Heart left ventricle (tissue), 16 donors: ENCODE data around the gene DDB1. TPM values are rescaled to one million over a fixed set of nuclear protein-coding genes. Genes with fewer than 3 reads are reported as not detected.

Experiments used
- ATAC-seq, 4 donors: fragments of 200-7000 bp; cut with Tn5 transposase; one replicate each; pipeline ENCODE4 v1.9.1; 2020 to 2022; ENCODE audit warnings: moderate library complexity in 4 of 4, mild to moderate bottlenecking in 3 of 4, moderate number of reproducible peaks in 1 of 4
- DNase-seq, 5 donors: peaks; one replicate each; pipeline ENCODE4 v3.0.0-alpha.2; 2020
- H3K27ac ChIP-seq, 12 donors: fragments of 200-600 bp; sonication (generic) in 4 of 12; one replicate each; pipeline versions ENCODE4 v1.5.0 to v1.8.0; 2016 to 2022; ENCODE audit warnings: mild to moderate bottlenecking in 2 of 12
- H3K27me3 ChIP-seq, 9 donors: fragments of 200-600 bp; sonication (generic) in 2 of 9; one replicate each; pipeline versions ENCODE4 v1.5.1 to v1.8.0; 2016 to 2022; ENCODE audit warnings: mild to moderate bottlenecking in 3 of 9
- H3K36me3 ChIP-seq, 9 donors: fragments of 200-600 bp; sonication (generic) in 2 of 9; one replicate each; pipeline versions ENCODE4 v1.5.0 to v1.8.0; 2018 to 2022; ENCODE audit warnings: mild to moderate bottlenecking in 2 of 9
- H3K4me1 ChIP-seq, 12 donors: fragments of 200-600 bp; sonication (generic) in 4 of 12; one replicate each; pipeline versions ENCODE4 v1.5.0 to v1.8.0; 2016 to 2022; ENCODE audit warnings: mild to moderate bottlenecking in 3 of 12
- H3K4me3 ChIP-seq, 12 donors: fragments of 200-600 bp; sonication (generic) in 4 of 12; one replicate each; pipeline versions ENCODE4 v1.5.0 to v1.8.0; 2017 to 2022; ENCODE audit warnings: mild to moderate bottlenecking in 9 of 12, moderate library complexity in 4 of 12
- H3K9me3 ChIP-seq, 12 donors: fragments of 200-600 bp; sonication (generic) in 4 of 12; one replicate each; pipeline versions ENCODE4 v1.5.0 to v1.8.0; 2016 to 2022; ENCODE audit warnings: mild to moderate bottlenecking in 1 of 12
- POLR2A ChIP-seq, 2 donors: fragments of 450-650 bp; IDR thresholded peaks; one replicate each; pipeline ENCODE4 v1.6.1; 2017; ENCODE audit warnings: antibody characterized with exemption in 2 of 2, mild to moderate bottlenecking in 2 of 2, moderate library complexity in 2 of 2
- WGBS, 4 donors: extraction: QIAGEN DNeasy Blood & Tissue Kit in 2 of 4; methylation state at CpG; one replicate each; pipeline versions ENCODE4 v1.1.5 to v1.1.7; 2013 to 2018; 5-methylcytosine and 5-hydroxymethylcytosine counted together
- intact Hi-C, 10 donors: fragments of 100-400 bp; cut with DNase I; formaldehyde crosslinking; loops; one replicate each; pipeline versions ENCODE4 v1.11.1 to v1.14.2; 2022
- polyA plus RNA-seq, 2 donors: library from polyadenylated mRNA; stranded (reverse); fragments of 200-250 nt; gene quantifications; one replicate each; pipeline ENCODE4 v1.2.3, GENCODE V29; 2013
- total RNA-seq, 9 donors: library from RNA; depleted of rRNA in 2 of 9; stranded (reverse); fragments of >200 nt in 2 of 9; fragmentation: NEBNext Ultra II Directional in 3 of 9; extraction: Animal tissue kit (Norgen Biotek cat#: 25700) in 3 of 9; gene quantifications; one replicate each; pipeline versions ENCODE4 v1.1.0 to v1.2.4, GENCODE V29; 2016 to 2023
- TF ChIP-seq, protein P1 (sequence below), 12 donors: fragments of 200-600 bp; sonication (generic) in 4 of 12; IDR thresholded peaks; one replicate each; pipeline versions ENCODE4 v1.5.0 to v1.8.0; 2018 to 2022; ENCODE audit warnings: antibody characterized with exemption in 12 of 12, mild to moderate bottlenecking in 5 of 12
- donor health status: ischemic (EF 13 %, LVEDD 7.1; RV severe dilation, severe dysfunction).
- donor health status: healthy with polysubstance abuse.
- donor health status: DM: no; HTN: yes; CAD: no.
- donor health status: DM: no; HTN: no; CAD: no.
- donor health status: ischemic (EF 25% LVEDD 6.9; RV normal size, moderate dysfunction).
- donor health status: ischemic (EF 25% LVEDD 5.7; RV mildly dilated, moderate dysfunction).
- donor health status: healthy.
- donor health status: DM: yes; HTN: yes; CAD: no.
- donor health status: ischemic (EF 35%, LVEDD 5.7; RV mildly dilated, moderate dysfunction).
- donor health status: nonischemic (EF 11% LVEDD 7.7; RV severe dilation, severe dysfunction).
- donor health status: DM: yes; HTN: yes; CAD: no.
- donor health status: PGD.
- donor health status: ischemic (EF 29% LVEDD 5.4; RV normal size, mild dysfunction).
- donor health status: nonischemic (EF 23%, LVEDD 6.1; RV moderate dilation, normal function).

The DDB1 gene
- total and polyA plus RNA-seq, 11 donors = 78.8 to 158 (median 130) TPM

DNA sequence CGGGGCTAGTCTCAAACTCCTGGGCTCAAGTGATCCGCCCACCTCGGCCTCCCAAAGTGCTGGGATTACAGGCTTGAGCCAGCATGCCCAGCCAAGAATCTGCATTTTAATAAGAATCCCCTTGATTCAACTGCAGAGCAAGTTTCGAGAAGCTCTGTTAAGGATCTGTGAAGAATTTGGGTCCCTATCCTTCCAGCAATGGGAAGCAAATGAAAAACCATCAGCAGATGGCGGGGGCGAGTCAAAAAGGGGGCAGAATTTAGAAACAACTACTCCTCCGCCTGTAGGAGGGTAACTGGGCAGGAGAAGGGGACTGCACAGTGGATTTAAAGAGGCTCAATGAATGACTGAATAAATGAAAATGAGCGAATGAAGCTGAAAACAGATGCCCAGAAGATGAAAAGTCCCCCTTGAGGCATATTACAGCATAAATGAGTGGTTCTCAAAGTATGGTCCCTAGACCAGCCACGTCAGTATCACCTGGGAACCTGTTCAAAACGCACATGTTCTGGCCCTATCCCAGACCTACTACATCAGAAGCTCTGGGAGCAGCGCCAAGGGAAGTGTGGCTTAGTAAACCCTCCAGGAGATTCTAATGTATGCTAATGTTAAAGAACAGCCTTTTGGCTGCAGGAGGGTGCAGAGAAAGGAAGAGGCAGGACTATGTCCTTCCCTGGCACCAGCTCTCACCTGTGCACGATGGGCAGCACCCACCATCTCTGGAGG, 52.8 kb downstream of the DDB1 start:
- DNase-seq (no peak), ATAC-seq (no peak)
- WGBS, 4 donors = 86 to 88% (median 87%) methylated on average over 12 of the region's 12 CpGs
- Histone ChIP-seq H3K36me3 (no peaks in the 10 kb centered on the region), H3K9me3 (no peaks in the 10 kb centered on the region), H3K4me3 (no peak overlapping the region), H3K4me1 (no peaks in the 10 kb centered on the region), H3K27me3 (no peaks in the 10 kb centered on the region), H3K27ac (no peak overlapping the region)
- no peak for TF ChIP-seq POLR2A (IDR thresholded peaks at IDR 0.05)
- TF ChIP-seq, protein P1, sequence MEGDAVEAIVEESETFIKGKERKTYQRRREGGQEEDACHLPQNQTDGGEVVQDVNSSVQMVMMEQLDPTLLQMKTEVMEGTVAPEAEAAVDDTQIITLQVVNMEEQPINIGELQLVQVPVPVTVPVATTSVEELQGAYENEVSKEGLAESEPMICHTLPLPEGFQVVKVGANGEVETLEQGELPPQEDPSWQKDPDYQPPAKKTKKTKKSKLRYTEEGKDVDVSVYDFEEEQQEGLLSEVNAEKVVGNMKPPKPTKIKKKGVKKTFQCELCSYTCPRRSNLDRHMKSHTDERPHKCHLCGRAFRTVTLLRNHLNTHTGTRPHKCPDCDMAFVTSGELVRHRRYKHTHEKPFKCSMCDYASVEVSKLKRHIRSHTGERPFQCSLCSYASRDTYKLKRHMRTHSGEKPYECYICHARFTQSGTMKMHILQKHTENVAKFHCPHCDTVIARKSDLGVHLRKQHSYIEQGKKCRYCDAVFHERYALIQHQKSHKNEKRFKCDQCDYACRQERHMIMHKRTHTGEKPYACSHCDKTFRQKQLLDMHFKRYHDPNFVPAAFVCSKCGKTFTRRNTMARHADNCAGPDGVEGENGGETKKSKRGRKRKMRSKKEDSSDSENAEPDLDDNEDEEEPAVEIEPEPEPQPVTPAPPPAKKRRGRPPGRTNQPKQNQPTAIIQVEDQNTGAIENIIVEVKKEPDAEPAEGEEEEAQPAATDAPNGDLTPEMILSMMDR (IDR thresholded peaks at IDR 0.05) = no peak
- intact Hi-C loops = no loop called here

DNA sequence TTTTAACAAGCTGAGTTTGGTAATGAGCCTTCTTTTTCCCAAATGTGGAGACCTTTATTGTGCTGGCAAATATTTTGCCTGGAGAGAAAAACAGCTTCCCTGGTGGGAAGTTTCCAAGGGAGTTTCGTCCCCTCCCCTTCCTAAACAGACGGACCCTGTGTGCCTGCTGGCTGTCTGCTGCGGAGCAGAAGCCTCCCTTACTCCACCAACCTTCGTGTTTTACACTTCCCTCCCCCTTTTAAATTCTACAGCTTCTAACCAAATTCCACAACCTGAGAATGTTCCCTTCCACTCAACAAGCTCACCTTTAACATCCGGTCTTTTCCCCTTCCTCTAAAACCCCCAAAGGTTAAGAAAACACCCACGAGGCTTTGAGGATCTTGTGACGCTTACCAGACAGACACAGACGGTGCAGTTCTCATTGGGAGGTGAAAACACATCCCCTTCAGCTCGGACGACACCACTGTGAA, 54.9 kb downstream of the DDB1 start:
- TF ChIP-seq POLR2A (IDR thresholded peaks at IDR 0.05) = no peak
- TF ChIP-seq, protein P1 (IDR thresholded peaks at IDR 0.05) = no peak
- DNase-seq (no peak), ATAC-seq (no peak)
- intact Hi-C loops = no loop called here
- H3K36me3 ChIP-seq = no peaks in the 10 kb centered on the region
- WGBS, 4 donors = 66 to 72% (median 69%) methylated on average over 10 of the region's 10 CpGs
- no peaks in the 10 kb centered on the region for H3K4me1 ChIP-seq
- H3K4me3 ChIP-seq = no peak overlapping the region
- no peaks in the 10 kb centered on the region for H3K9me3 ChIP-seq
- H3K27me3 ChIP-seq = no peaks in the 10 kb centered on the region
- H3K27ac ChIP-seq = no peak overlapping the region

DNA sequence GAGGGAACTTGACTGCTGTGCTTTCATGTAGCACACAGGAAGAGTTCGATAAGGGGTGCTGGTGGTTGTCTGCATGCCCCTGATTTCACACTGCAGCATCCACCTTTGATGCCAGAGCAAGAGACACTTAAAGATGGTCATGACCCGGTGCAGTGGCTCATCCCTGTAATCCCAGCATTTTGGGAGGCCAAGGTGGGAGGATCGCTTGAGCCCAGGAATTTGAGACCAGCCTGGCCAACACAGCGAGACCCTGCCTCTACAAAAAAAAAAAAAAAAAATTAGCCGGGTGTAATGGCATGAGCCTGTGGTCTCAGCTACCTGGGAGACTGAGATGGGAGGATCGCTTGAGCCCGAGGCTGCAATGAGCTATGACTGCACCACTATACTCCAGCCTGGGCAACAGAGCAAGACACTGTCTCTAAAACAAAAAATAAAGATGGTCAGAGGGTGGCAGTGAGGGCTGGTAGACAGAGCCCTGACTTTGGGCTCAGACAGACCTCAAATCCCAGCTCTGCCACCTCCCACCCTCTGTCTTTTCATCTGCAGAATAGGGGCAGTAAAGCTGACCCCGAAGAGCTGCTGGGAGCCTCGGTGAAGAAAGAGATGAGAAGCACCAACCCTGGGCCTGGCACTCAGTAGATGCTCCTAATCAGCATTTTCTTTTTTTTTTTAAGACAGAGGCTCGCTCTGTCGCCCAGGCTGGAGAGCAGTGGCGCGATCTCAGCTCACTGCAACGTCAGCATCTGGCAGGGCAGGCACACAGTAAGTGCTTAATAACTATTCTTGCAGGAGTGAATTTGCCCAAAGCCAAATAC, 55.5 kb downstream of the DDB1 start:
- Histone ChIP-seq H3K4me3 (no peak overlapping the region), H3K27ac (no peak overlapping the region), H3K4me1 (no peaks in the 10 kb centered on the region), H3K9me3 (no peaks in the 10 kb centered on the region), H3K36me3 (no peaks in the 10 kb centered on the region), H3K27me3 (no peaks in the 10 kb centered on the region)
- intact Hi-C loops = no loop called here
- ATAC-seq (no peak), DNase-seq (no peak)
- no peak for TF ChIP-seq POLR2A (IDR thresholded peaks at IDR 0.05)
- TF ChIP-seq, protein P1 (IDR thresholded peaks at IDR 0.05) = no peak
- 82 to 93% (median 88%) methylated on average over 14 of the region's 14 CpGs for WGBS, 4 donors

DNA sequence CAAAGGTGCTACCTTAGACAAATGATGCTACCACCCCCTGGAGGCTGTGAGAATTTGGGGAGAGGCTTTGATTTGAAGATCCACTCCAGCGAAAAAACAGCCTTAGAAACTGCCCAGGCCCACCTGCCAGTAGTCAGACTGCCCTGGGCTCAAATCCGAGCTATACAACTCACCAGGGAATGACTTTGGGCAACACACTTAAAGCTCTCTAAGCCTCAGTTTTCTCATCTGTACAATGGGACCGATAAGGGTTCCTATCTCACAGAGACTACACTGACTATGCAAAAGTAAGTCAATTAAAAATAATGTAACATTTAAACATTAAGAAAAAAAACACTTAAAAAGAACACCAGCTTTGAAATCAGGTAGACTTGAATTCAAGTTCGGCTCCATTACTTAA, 57.7 kb downstream of the DDB1 start:
- no peaks in the 10 kb centered on the region for H3K36me3 ChIP-seq
- H3K4me1 ChIP-seq = no peaks in the 10 kb centered on the region
- TF ChIP-seq, protein P1 (IDR thresholded peaks at IDR 0.05) = no peak
- no peak for TF ChIP-seq POLR2A (IDR thresholded peaks at IDR 0.05)
- DNase-seq (no peak), ATAC-seq (no peak)
- intact Hi-C loops = no loop called here
- H3K27ac ChIP-seq = no peak overlapping the region
- no peaks in the 10 kb centered on the region for H3K9me3 ChIP-seq
- 90 to 96% (median 91%) methylated on average over 4 of the region's 4 CpGs for WGBS, 4 donors
- H3K4me3 ChIP-seq = no peak overlapping the region
- no peaks in the 10 kb centered on the region for H3K27me3 ChIP-seq
